CD4-positive, alpha-beta T cell treated with Interleukin-4 for 1 hour (primary cell): ENCODE measurements around the gene ZNF48.

Experiments
- DNase-seq, 2 donors: peaks; one replicate each; pipeline ENCODE4 v3.0.0-alpha.2; 2020 to 2022

ZNF48 gene

DNA sequence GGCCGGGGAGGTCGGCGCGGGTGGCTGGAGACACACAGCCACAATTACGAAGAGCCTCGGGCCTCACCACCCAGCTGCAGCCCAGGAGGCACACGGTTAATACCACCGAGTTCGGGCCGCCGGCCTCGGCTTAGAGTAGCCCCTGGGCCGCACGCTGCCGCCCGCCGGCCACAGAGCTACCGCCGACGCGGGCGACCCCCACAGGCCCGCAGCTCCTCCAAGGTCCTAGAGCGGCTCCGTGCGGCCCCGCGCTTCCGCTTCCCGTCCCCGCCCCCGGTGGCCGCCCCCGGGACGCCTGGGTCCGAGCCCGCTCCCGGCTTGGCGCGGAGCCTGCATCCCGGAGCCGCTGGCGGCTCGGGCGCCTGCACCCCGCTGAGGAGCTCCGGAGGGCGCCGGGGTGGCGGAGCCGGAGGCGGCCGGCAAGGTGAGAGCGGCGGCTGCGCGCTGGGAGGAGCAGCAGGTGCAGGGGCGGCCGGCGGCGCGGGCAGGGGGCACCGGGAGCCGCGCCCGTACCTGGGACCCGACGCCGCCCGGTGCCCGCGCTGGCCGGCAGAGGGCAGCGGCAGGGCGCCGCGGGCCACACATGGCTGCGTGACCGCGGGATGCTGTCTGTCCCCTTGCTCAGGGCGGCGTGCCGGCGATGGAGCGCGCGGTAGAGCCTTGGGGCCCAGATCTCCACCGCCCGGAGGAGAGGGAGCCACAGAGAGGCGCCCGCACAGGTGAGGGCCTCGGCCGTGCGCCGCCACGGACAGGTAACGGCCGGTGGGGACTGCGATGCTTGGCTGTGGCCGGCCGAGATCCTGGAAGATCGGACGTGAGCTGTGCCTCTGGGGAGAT is at the start of gene ZNF48:
ZNF48 (plus strand) TSS at position 266 of the 837 bp plus-strand sequence; CDS start at position 641, 375 bp downstream.
- DNase-seq: peak; percentile 58 to 70

DNA sequence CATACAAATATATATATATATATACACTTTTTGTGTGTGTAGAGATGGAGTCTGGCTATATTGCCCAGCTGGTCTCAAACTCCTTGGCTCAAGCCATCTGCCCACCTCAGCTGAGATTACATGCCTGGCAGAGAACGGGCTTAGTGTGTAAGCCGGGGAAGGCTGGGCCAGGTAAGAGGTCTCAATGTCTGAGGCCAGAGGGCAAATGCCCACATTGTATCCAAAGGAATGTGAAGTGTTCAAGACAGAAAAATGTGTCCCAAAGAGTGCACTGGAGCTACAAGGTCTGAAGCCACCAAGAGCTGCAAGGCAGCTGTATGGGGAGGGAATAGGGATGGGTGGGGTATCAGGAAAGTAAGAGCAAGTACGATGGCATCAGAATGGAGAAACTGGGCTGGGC is 48.9 kb upstream of the ZNF48 start:
- no peak for DNase-seq

DNA sequence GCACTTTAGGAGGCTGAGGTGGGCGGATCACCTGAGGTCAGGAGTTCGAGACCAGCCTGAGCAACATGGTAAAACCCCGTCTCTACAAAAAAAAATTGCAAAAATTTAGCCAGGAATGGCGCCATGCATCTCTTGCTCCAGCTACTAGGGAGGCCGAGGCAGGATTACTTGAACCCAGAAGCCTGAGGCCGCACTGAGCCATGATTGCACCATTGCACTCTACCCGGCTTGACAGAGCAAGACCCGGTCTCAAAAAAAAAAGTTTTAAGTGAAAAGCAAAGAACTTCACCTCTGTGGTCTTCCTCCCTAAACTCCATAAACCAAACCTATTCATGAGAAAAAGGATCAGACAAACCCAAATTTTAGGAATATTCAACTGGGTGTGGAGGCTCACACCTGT is 47.1 kb upstream of the ZNF48 start:
- no peak for DNase-seq

DNA sequence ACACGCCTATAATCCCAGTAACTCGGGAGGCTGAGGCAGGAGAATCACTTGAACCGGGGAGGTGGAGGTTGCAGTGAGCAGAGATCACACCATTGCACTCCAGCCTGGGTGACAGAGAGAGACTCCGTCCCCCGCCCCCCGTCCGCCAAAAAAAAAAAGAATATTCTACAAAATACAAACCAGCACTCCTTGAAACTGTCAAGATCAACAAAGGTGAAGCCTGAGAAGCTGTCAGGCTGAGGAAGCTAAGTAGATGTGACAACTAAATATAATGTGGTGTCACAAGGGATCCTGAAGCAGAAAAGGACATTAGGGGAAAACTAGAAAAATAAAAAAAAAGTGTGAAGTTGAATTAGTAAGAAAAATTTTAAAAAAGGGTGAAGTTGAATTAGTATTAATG is 46.3 kb upstream of the ZNF48 start:
- no peak for DNase-seq

DNA sequence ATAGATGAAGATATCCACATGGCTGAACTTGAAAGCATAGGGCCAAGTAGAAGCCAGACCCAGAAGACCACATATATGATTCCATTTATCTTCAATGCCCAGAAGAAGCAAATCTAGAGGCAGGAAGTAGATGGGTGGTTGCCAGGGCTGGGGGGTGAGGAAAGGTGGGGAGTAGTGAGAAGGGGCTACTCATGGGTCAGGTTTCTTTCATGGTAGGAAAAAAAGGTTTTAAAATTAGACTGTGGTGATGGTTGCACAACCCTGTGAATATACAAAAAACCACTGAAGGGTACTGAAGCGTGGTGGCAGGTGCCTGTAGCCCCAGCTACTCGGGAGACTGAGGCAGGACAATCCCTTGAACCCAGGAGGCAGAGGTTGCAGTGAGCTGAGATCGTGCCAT is 45.5 kb upstream of the ZNF48 start:
- no peak for DNase-seq

DNA sequence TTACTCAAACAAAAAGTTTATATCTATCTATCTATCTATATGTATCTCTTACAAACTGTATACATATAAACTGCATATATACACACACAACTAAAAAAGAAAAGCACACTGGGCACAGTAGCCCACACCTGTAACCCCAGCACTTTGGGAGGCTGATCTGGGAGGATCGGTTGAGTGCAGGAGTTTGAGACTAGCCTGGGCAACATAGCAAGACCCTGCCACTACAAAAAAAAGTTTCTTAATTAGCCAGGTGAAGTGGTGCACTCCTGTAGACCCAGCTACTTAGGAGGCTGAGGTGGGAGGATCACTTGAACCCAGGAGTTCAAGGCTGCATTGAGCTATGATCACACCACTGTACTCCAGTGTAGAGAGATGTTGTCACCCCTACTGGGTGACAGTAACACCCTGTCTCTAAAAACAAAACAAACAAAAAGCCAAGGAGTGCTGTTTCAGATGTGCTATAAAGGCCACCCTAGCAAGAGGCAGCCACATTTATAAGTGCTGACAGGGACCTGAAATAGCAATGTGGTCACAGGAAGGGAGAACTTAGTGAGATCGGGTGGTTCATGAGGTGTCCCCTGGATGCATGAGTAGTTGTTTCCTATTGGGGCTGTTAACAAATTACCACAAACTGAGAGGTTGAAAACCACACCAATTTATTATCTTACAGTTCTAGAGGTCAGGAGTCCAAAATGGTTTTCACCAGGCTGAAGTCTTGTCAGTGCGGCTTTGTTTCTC is 44.9 kb upstream of the ZNF48 start:
- peak; percentile 22 to 50 for DNase-seq

DNA sequence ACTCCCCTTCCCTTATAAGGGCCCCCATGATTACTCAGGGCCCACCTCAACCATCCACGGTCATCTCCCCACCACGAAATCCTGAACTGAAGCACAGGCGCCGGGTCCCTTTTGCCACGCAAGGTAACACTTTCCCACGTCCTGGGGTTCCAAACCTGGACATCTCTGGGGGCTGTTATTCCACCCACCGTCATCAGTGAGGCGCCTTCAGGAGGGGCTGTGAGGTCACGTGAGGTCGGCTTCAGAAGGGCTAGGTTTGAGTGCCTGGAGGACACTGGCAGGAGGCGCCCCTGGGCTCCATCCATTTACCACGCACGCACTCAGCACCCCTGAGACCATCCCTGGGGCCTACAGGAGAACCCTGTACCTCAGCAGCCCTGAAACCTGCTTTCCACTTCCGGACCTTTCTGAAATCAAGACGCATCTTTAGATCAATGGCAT is 44.2 kb upstream of the ZNF48 start:
- no peak for DNase-seq

DNA sequence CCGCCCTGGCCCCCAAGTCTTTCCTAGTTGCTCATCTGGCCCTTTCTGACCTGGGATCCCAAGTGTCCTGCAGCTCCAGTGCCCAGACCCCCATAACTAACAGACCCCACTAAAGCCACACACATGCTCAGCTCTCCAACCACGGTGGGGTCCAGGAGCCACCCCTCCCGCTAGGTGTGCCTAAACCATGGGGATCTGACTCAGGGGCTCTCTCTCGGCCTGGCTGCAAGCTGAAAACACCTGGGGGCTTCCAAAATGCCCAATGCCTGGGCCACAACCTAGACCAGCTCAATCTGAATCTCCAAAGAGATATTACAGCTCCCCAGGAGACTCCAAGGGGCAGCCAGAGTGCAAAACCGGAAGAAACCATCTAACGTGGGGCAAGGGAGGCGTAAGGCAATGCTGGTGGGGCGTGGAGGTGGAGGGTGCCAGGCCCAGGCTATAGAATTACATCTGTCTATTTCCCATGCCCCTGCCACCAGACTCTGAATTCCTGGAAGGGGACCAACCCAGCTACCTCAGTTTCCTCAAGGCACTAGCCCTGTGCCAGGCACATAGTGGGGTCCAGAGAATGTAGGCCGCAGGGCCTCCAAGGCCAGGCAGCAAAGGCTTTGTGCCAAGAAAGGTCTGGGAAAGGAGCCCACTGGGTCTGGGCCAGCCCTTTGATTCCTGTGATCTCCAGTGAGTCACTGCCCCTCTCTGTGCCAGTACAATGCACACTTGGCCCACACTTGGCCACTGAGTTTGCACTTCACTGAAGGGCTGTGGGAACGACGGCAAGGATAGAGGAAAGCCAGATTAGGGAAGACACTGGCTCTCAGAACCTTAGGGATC is 43.4 kb upstream of the ZNF48 start:
- DNase-seq: no peak

DNA sequence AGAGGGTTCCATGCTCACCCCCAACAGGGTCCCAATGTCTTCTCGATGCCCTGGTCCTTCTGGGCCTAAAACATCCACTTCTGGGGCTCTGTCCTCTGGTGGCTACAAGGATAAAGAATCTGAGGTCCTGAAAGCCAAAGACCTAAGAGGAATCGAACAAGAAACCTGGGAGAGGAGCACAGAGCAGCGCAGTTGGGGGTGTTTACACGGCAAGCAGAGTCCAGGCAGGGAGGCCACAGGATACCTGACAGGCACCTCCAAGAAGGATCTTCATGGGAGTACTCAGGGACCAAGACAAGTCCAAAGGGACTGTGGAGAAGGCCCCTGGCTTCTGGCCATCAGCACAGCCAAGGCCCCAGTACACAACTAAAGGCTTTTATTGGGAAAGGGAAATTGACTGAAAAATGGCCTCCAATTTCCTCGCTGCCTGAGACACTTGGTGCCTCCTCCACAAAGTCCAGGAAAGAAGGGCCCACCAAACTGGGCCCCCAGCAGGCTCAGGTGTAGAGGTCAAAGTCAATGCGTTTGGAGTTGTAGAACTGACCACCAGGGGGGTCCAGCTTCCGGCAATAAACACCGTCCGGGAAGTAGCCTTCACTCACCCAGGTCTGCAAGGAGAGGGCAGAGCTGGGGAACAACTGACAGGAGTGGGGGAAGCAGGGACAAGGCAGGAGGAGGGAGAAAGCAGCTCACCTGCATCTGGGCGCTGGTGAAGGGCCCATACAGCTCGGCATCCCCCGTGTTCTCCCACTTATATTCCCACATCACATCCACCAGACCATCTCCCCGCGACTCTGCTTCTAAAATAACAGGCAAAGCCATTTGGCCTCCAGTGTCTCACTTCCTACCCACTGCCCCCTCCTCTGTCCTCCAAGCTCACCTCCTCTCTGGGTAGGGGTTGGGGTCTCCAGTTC is 42.5 kb upstream of the ZNF48 start:
- DNase-seq: no peak

DNA sequence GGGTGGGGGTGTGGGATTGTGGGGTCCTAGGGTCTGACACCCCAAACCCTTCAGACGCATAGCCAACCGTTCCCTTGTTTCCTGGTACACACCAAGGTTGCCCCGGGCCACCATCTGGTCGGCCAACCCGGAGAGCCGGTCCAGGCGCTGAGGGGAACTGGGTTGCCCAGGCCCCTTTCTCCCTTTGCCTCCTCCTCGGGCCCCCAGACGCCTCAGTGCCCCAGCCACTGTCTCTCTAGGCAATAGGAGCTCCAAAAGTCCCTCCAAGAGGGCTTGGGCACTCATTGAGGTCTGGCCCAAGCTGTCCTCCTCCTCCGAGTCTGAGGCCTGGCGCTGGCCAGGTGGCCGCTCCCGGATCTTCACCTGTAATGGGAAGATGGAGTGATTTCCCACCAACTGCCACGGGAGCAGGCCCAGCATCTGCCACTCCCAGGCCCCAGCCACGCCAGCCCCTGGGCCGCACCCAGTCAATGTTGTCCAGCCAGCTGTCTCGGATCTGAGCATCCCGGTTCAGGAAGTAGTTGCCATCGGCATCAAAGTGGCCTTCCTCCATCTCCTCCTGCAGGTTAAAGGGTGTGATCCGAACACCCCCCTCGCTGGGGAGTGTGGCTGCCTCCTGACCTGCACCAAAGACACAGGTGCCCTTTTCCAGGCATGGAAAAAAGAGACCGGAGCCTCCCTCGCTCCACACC is 41.6 kb upstream of the ZNF48 start:
- no peak for DNase-seq

DNA sequence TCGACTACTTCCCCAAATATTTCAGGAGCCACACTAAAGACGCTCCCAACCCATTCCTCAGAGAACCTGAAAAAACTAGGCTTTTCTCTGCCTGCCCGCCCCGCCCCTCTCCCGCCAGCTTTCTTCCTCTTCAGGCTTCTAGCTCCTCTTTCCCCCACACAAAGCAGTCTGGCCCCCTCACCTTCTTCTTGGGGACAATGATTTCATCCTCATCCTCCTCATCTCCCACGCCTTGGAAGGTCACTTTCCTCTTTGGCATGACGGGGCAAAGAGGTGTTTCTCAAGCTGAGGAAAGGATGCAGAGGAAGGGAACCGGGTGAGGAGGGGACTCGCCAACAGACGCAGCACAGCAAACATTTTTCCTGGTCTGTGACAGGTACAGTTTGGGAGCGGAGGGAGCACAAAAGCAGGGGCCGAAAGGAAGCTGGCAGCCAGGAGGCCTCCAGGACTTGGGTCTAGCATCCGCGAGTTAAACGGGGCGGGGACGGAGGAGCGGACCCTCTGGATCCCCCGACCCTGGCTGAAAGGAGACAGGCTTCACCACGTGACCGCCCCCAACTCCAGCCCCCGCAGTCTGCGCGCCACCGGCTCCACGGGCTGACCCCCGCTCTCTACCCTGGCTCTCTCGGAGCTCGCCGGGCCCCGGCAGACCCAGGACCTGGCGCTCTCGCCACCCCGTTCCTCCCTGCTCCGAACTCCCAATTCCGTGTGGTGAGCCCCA is 40.6 kb upstream of the ZNF48 start:
- DNase-seq: no peak

DNA sequence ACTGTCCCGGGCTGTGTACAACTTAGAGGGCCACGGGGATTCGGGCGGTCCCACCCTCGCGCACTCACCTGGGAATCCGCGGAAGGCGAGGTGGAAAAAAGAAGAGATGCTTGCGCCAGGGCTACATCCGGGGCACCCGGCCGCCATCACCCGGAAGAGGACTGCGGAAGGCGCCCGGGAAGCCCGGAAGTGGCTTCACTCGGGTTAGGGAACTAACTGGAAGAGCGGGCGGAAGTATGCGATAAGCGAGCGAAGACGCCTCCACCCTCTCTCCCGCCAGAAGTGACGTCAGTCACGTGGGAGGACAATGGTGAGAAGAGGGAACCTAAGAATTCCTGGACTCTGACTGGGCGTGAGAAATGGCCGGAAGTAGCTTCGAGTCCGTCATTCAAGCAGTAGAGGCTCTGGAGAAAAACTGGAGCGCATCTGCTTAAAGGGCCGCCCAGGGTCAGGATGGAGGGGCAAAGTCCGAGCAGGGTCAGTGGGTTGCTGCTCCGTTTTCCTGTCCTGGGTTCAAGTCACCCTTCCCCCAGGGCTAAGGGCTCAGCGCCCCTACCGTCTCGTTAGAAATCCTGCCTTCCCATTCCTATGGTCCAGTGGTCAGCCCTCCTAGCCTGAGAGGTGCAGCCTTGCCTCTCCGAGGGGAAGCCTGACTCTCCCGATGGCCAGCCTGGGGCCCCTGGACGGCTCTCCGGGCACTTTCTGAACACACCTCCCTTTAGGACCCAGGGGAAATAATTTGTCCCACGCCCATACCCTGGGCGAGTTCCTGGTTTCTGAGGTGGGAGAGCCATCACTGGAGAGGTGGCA is 39.9 kb upstream of the ZNF48 start, which contains the start of gene CD2BP2:
CD2BP2 (minus strand) TSS at position 165 of the 810 bp plus-strand sequence. CDS start 627 bp downstream, outside the sequence.
- peak; percentile 90 to 93 for DNase-seq

DNA sequence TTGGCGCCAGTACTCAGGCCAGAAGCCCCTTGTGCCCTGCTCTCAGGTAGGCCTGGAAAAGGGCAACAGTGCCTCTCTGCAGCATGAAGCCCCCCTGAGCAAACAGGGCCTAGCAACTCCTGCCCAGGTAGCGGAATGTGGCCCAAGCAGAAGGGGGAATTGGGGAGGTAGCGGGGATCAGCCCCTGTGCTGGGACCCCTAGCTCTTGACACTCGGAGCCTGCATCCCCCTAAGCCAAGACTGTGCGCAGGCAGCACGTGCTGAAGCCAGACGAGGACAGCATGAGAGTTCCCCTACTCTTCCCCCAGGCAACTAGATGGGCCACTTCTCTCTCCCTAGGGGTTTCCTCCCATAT is 39.3 kb upstream of the ZNF48 start:
- no peak for DNase-seq

DNA sequence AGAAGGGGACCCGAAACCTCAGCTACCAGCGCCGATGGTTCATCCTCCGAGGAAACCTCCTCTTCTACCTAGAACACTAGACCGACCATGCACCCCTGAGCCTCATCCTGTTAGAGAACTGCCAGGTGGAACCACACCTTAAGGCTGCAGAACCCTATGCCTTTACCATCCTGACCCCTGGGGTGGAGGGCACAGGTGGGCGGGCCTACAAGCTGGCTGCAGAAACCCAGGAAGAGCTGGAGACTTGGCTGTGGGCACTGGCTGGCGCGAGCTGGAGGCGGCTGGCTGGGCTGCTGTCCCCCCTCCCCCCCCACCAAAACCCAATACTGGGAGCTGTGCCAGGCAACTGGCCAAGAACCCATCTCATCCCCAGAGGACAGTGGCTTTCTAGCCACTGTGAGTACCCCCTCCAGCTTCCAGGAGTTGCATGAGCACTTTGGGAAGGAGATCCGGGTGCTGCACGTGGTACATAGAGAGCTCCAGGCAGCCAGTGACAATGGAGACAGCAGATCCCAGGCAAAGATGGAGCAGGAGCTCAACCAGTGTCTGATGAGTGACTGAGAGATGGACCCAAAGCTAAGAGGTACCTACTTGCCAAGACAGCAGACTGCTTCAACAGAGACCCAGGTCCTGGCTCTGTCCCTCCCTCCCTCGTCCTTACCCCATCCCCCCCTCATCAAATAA is 38.7 kb upstream of the ZNF48 start:
- DNase-seq: no peak

DNA sequence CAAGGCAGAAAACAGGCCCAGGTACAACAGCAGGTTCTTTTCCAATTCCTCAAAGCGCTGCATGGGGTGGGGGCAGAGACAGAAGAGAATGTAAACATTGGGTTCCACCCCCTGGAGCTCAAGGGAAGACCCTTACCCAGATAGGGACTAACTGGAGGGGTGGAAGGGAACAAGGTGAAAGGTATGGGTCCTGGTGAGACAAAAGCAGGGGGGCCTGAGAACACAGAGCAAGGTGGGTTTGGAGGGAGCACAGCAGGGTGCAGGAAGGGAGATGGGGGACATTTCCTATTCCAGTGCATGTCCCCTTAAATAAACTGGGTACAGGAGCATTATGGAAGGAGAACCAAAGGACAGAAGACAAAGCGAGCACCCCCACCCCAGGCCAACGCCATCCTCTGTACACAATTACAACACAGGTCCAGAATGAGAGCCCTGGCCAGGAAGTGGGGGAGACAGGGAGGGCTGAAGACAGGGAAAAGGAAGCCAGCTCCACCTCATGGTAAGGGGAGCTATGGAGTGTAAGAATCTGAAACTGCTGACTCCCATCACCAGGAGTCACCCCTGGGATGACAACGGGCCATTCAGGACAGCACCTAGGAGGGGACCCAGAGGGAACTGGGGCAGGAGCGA is 38.0 kb upstream of the ZNF48 start:
- no peak for DNase-seq

DNA sequence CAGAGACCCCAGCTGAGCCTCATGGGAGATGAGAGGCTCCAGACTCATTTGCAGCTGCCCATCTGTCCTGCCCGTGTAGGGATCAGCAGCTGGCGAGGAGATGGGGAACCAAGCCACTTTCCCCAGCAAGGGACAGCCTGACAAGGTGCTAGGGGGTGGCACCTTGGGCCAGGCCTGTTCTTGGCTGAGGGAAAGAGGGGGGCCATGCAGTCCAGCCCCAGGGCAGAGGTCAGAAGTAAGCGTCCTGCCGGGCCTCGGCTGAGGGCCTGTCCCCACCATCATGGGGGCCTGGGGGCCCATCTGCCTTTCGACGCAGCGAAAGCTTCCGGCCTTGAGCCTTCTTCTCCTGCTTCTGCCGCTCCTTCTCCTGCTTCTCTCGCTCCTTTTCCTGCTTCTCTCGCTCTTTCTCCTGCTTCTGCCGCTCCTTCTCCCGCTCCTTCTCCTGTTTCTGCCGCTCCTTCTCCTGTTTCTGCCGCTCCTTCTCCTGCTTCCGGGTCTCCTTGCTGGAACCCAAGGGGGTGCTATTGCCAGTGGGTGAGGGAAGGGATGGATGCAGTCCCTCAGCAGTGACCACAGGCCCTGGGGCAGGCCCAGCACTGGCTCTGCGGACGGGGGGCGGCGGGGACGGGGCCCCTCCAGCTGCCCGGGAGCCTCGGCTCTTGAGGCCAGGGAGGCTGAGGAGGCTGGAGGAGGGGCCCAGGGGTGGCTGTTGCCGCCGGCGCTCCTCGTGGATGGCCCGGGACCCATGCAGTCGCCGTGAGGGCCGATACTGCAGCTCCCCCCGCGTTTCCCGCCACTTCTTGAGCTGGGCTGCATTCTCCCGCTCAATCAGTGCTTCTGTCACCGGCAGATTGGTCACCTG is 37.3 kb upstream of the ZNF48 start:
- DNase-seq: no peak

DNA sequence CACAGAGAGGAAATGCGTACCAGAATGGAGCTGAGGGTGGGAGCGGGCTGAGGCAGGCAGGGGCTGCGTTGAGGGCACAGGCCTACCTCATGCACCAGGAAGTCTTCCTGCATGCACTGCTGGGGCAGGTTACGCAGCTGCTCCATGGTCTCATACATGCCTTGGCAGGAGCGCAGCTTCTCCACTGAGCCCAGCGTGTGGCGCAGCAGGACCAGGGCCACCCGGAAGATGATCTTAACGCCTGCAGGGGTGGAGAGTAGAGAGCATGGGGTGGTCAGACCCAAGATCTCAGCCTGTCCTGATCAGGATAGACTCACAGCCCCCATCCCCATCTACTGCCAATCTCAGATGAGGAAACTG is 36.7 kb upstream of the ZNF48 start:
- no peak for DNase-seq
